HUES64 (cell line): ENCODE data around the gene ALDH3A1.

Experiments
- H3K27ac ChIP-seq: 2 replicates; pipeline ENCODE4 v1.7.0; 2013; ENCODE audit warnings: low read depth, low read length, inconsistent platforms
- H3K27me3 ChIP-seq: 2 replicates; pipeline ENCODE4 v1.6.1; 2013; ENCODE audit warnings: mild to moderate bottlenecking, low read length; ENCODE audit not compliant: insufficient read depth
- H3K36me3 ChIP-seq: 2 replicates; pipeline ENCODE4 v1.6.1; 2013; ENCODE audit warnings: mild to moderate bottlenecking, low read length; ENCODE audit not compliant: insufficient read depth
- H3K4me1 ChIP-seq: 2 replicates; pipeline ENCODE4 v1.6.1; 2013; ENCODE audit warnings: mild to moderate bottlenecking, low read length, moderate library complexity; ENCODE audit not compliant: insufficient read depth
- H3K4me3 ChIP-seq: 2 replicates; pipeline ENCODE4 v1.5.1; 2013; ENCODE audit warnings: mild to moderate bottlenecking, low read length, moderate library complexity
- H3K9ac ChIP-seq: 2 replicates; pipeline ENCODE4 v1.6.1; 2013; ENCODE audit warnings: mild to moderate bottlenecking, low read depth, low read length
- H3K9me3 ChIP-seq: 2 replicates; pipeline ENCODE4 v1.6.1; 2013; ENCODE audit warnings: low read depth, low read length; ENCODE audit not compliant: insufficient read depth
- WGBS: fragments of 150-250, 120-280 bp; methylation state at CpG from one replicate; pipeline ENCODE4 v1.1.7; 2013; ENCODE audit warnings: missing lambda C conversion rate; 5-methylcytosine and 5-hydroxymethylcytosine counted together

The ALDH3A1 gene

DNA sequence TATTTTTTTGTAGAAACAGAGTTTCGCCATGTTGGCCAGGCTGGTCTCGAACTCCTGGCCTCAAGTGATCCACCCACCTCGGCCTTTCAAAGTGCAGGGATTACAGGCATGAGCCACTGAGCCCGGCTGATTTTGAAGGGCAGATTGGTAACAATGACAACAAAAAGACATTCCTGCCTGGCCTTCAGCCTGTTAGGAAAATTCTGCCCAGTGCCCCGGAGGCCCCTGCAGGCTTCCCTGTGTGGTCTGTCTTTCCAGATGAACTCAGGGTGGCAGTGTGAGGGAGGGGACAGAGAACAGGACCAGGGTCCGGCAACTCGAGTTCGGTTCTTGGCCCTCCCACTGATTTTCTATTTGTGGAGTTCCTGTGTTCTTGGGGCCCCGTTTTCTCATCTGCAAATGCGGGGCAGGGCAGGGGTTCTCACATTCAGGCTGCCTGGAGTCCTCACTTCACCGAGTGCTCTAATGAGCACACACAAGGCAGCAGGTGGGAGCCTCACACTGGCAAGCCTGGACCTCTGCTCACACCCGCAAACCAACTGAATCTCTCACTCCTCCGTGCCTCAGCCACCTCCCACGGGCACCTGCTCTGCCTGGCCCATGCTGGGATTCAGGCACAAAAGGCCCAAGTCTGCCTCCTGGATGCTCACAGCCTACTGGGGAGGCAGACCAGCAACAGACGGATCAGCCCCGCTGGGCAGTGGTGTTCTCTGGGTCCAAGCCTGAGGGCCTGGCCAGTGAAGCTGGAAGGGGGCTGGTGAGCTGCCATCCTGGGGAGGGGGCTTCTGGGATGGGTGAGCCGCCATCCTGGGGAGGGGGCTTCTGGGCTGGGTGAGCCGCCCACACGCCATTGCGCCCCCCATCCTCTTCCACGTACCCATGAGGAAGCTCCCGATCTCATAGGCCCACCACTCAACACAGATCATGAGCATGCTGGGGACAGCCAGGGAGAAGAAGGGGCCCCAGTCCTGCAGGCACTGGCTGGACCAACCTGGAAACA, 42.0 kb downstream of the ALDH3A1 start:
- Histone ChIP-seq H3K4me1 (peaks cover 20% of the 10 kb centered on the region), H3K4me3 (no peak overlapping the region), H3K9ac (peak overlapping the region; percentile 38; the same call in 1 of the 2 replicates), H3K36me3 (no peaks in the 10 kb centered on the region), H3K27ac (peak overlapping the region; percentile 41; the same call in 1 of the 2 replicates), H3K27me3 (no peaks in the 10 kb centered on the region), H3K9me3 (no peaks in the 10 kb centered on the region)
- 79% methylated on average over 22 of the region's 22 CpGs for WGBS

DNA sequence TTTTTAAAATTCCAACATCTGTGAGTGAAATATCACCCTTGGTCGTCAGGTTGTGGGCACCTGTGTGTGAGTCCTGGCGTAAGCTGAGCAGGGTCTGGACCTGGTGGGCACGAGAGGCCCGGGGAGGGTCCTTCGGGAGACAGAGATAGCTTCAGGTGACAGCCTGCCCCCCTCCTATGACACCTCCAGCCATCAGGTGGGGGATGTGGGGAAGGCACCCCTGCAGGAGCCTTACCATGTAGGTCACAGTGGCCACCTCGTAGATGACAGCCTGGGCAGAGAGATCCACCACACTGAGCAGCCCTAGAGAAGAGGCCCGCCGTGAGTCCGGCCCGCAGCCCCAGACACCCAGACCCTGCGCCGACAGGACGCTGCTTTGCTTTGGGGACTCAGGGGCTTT, 42.9 kb downstream of the ALDH3A1 start:
- Histone ChIP-seq H3K9me3 (no peaks in the 10 kb centered on the region), H3K4me3 (no peak overlapping the region), H3K27me3 (no peaks in the 10 kb centered on the region), H3K27ac (no peak overlapping the region), H3K4me1 (peaks cover 20% of the 10 kb centered on the region), H3K36me3 (no peaks in the 10 kb centered on the region), H3K9ac (no peak overlapping the region)
- 91% methylated on average over 13 of the region's 13 CpGs for WGBS

DNA sequence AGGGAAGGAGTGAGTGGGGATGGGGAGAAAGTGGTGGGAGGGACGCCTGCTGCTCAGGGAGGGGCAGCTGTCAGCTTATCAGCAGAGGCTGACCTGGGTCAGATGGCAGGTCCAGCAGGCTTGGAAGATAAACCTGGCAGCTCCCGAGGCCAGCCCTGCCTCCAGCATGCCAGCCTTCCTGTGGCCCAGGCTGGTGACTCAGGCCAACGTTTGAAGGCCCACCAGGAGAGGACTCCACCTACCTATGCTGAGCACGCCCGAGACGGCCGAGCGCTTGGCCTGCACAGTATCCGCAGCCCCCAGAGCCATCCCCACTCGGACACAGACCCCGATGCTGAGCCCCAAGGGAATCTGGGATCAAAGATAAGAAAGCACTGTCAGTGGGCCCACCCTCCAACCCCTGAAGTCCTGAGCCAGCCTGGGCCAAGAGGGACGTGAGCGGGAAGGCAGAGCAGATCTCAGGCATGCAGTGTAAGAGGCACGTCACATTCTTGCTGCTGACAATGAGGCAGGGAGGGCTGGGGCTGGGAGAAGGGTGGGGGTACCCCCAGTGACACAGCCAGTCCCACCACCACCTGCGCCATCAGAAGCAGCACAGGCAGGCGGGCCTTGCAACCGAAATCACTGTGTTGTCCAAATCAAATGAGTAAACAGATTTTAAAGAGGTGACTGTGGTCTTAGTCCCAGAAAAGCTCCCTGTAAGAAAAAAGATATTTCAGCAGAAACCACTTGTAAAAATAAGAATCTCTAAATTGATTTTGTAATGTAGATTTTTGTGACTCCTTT, 44.1 kb downstream of the ALDH3A1 start:
- Histone ChIP-seq H3K27ac (peak overlapping the region; percentile 24; the same call in 1 of the 2 replicates), H3K9me3 (no peaks in the 10 kb centered on the region), H3K27me3 (no peaks in the 10 kb centered on the region), H3K4me1 (peaks cover 20% of the 10 kb centered on the region), H3K4me3 (no peak overlapping the region), H3K9ac (no peak overlapping the region), H3K36me3 (no peaks in the 10 kb centered on the region)
- WGBS, result 67% methylated on average over 17 of the region's 17 CpGs

DNA sequence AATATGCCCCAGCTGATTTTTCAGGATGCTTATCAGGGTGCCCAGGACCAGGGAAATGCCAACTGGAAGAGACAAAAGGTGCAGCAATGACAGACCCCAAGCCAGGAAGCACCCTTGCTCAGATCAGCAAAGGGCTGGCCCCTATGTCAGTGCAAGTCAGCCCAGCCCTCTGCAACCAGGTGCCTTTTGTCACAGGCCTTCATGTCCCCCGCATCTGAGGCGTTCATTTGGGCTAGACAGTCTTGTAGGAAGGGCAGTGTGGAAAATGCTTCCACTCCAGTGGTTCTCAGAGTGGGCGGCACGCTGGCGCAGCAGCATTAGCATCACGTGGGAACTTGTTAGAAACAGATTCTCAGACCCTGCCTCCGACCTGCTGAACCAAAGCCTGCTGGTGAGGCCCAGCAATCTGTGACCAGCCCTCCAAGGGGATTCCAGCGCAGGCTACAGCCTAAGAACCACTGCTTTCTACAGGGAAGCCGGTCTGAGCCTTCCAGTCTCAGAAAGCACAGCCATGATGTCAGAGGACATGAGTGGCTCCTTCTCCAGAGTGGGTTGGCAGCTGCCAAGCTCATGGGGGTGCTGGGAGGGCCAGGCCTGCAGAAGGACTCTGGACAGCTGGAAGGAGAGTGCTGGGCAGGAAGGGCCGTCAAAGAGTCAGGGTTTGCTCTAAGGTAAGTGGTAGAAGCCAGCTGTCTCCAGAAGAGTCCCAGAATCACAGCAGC, 44.8 kb downstream of the ALDH3A1 start:
- Histone ChIP-seq H3K36me3 (no peaks in the 10 kb centered on the region), H3K9me3 (no peaks in the 10 kb centered on the region), H3K27me3 (no peaks in the 10 kb centered on the region), H3K27ac (no peak overlapping the region), H3K4me1 (peaks cover 20% of the 10 kb centered on the region), H3K9ac (no peak overlapping the region), H3K4me3 (no peak overlapping the region)
- WGBS, result 75% methylated on average over 10 of the region's 10 CpGs

DNA sequence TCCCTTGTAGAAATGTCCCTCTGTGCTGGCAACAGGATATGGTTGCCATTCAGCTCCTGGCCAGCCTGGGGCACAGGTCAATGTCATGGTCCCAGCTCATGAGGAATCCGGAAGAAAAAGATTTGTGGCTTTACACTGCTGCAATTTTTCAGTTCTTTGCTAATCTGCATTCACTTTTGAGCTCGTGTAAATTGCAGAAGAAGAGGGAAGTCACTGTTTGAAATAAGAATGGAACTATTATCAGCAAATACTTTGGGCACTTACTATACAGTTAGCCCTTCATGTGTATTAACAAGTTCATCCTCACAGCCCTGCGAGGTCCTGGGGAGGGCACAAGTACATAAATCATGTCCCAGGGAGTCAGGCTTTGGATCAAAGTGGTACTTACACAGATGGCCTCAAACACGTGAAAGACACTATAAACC, 45.9 kb downstream of the ALDH3A1 start:
- H3K9me3 ChIP-seq, result no peaks in the 10 kb centered on the region
- H3K36me3 ChIP-seq, result no peaks in the 10 kb centered on the region
- H3K4me1 ChIP-seq, result peaks cover 20% of the 10 kb centered on the region
- H3K4me3 ChIP-seq, result no peak overlapping the region
- H3K27me3 ChIP-seq, result no peaks in the 10 kb centered on the region
- WGBS, result 86% methylated on average over 4 of the region's 4 CpGs
- no peak overlapping the region for H3K27ac ChIP-seq
- H3K9ac ChIP-seq, result no peak overlapping the region
